SJCRH30 (cell line): ENCODE measurements around the gene BRCC3. TPM values are rescaled to one million over a fixed set of nuclear protein-coding genes. Genes with fewer than 3 reads are reported as not detected.
A peak's percentile ranks its signal among the peaks of the same experiment; 100 is the strongest.

Experiments used
- DNase-seq, 2 experiments: peaks; one replicate each; pipeline ENCODE4 v3.0.0-alpha.2; 2015 to 2020
- H3K27ac ChIP-seq: fragments of 250-450 bp; sonication (Bioruptor Pico); 2 replicates; pipeline ENCODE4 v1.5.1; 2020; ENCODE audit warnings: mild to moderate bottlenecking, moderate library complexity
- H3K27me3 ChIP-seq: fragments of 250-450 bp; sonication (Bioruptor Pico); 2 replicates; pipeline ENCODE4 v1.5.1; 2020; ENCODE audit warnings: mild to moderate bottlenecking, moderate library complexity
- H3K36me3 ChIP-seq: fragments of 250-450 bp; sonication (Bioruptor Pico); 2 replicates; pipeline ENCODE4 v1.5.1; 2020; ENCODE audit warnings: mild to moderate bottlenecking, moderate library complexity
- H3K4me1 ChIP-seq: fragments of 250-450 bp; sonication (Bioruptor Pico); 2 replicates; pipeline ENCODE4 v1.5.1; 2020; ENCODE audit warnings: mild to moderate bottlenecking, moderate library complexity
- H3K4me3 ChIP-seq: fragments of 250-450 bp; sonication (Bioruptor Pico); 2 replicates; pipeline ENCODE4 v1.5.1; 2020; ENCODE audit warnings: mild to moderate bottlenecking, moderate library complexity
- H3K9me3 ChIP-seq: fragments of 250-450 bp; sonication (Bioruptor Pico); replicated peaks from 2 replicates; pipeline ENCODE4 v1.5.1; 2020; ENCODE audit warnings: mild to moderate bottlenecking, moderate library complexity
- total RNA-seq: library from RNA; depleted of rRNA; stranded (reverse); fragments of >200 nt; shearing (Covaris generic); gene quantifications from 2 replicates; pipeline ENCODE4 v1.2.3, GENCODE V29; 2014; rRNA removed

Gene BRCC3
- 16.6 and 17.5 TPM in 2 replicates for total RNA-seq

- Histone ChIP-seq H3K9me3 (no peaks in the 10 kb centered on the region), H3K4me3 (peak within 1 kb of the TSS; percentile 80), H3K27ac (peak within 1 kb of the TSS; percentile 77), H3K36me3 (no peaks in the 10 kb centered on the region; the same call in 1 of the 2 replicates), H3K4me1 (no peaks in the 10 kb centered on the region), H3K27me3 (no peaks in the 10 kb centered on the region)
- peak; percentile 79 to 81 for DNase-seq
Observed at GRCh38 chrX:155070975-155071693, at the start of gene BRCC3, which contains the start of the genes CMC4 and MTCP1. Gene BRCC3, plus strand, starts transcription at chrX:155071508. Its CDS starts 20 bp downstream, at chrX:155071528. Gene CMC4, minus strand, starts transcription at chrX:155071136. Its CDS starts 7,113 bp downstream, at chrX:155064023. Gene MTCP1, minus strand, starts transcription at chrX:155071136. Its CDS starts 5,126 bp downstream, at chrX:155066010.

GRCh38 chrX:155022585-155022984, 48.7 kb upstream of the BRCC3 start, which contains the start of gene F8:
Gene F8, minus strand, starts transcription at chrX:155022723. Its CDS starts 171 bp downstream, at chrX:155022552.
- Histone ChIP-seq H3K27ac (no peak within 1 kb of the TSS), H3K4me3 (no peak within 1 kb of the TSS), H3K27me3 (no peaks in the 10 kb centered on the region), H3K4me1 (no peaks in the 10 kb centered on the region), H3K9me3 (no peaks in the 10 kb centered on the region), H3K36me3 (no peaks in the 10 kb centered on the region)
- DNase-seq: no peak

GRCh38 chrX:155023907-155024833, 47.1 kb upstream of the BRCC3 start:
- Histone ChIP-seq H3K27ac (no peak overlapping the region), H3K4me3 (no peak overlapping the region), H3K9me3 (no peaks in the 10 kb centered on the region), H3K27me3 (no peaks in the 10 kb centered on the region), H3K36me3 (no peaks in the 10 kb centered on the region), H3K4me1 (no peaks in the 10 kb centered on the region; the same call in 1 of the 2 replicates)
- no peak for DNase-seq

- H3K9me3 ChIP-seq: no peaks in the 10 kb centered on the region
- no peaks in the 10 kb centered on the region for H3K27me3 ChIP-seq
- H3K27ac ChIP-seq: peak overlapping the region; percentile 96
- DNase-seq: no peak
- H3K4me3 ChIP-seq: peak overlapping the region; percentile 78
- H3K36me3 ChIP-seq: no peaks in the 10 kb centered on the region
- H3K4me1 ChIP-seq: no peaks in the 10 kb centered on the region; the same call in 1 of the 2 replicates
Observed at GRCh38 chrX:155026420-155026726, 44.9 kb upstream of the BRCC3 start.

- DNase-seq: peak; percentile 92 to 94
- Histone ChIP-seq H3K27ac (peak within 1 kb of the TSS; percentile 96), H3K9me3 (no peaks in the 10 kb centered on the region), H3K36me3 (no peaks in the 10 kb centered on the region), H3K4me1 (no peaks in the 10 kb centered on the region; the same call in 1 of the 2 replicates), H3K27me3 (no peaks in the 10 kb centered on the region), H3K4me3 (peak within 1 kb of the TSS; percentile 78)
Observed at GRCh38 chrX:155026727-155027508, 44.4 kb upstream of the BRCC3 start, which contains the start of gene FUNDC2. Gene FUNDC2, plus strand, starts transcription at chrX:155026844. Its CDS starts 95 bp downstream, at chrX:155026939.

- no peaks in the 10 kb centered on the region for H3K9me3 ChIP-seq
- H3K4me3 ChIP-seq: peak overlapping the region; percentile 78
- H3K27ac ChIP-seq: peak overlapping the region; percentile 96
- H3K4me1 ChIP-seq: no peaks in the 10 kb centered on the region; the same call in 1 of the 2 replicates
- DNase-seq: peak; percentile 2 to 31
- no peaks in the 10 kb centered on the region for H3K27me3 ChIP-seq
- no peaks in the 10 kb centered on the region for H3K36me3 ChIP-seq
Observed at GRCh38 chrX:155027509-155028066, 43.7 kb upstream of the BRCC3 start.

- Histone ChIP-seq H3K27me3 (no peaks in the 10 kb centered on the region), H3K9me3 (no peaks in the 10 kb centered on the region), H3K27ac (peak overlapping the region; percentile 96), H3K36me3 (no peaks in the 10 kb centered on the region), H3K4me1 (no peaks in the 10 kb centered on the region; the same call in 1 of the 2 replicates), H3K4me3 (peak overlapping the region; percentile 78)
- peak in 1 of 2 experiments; percentile 6 for DNase-seq
Observed at GRCh38 chrX:155028129-155028528, 43.2 kb upstream of the BRCC3 start.

- Histone ChIP-seq H3K9me3 (no peaks in the 10 kb centered on the region), H3K4me1 (no peaks in the 10 kb centered on the region; the same call in 1 of the 2 replicates), H3K4me3 (no peak overlapping the region), H3K36me3 (peaks cover 4% of the 10 kb centered on the region; the same call in 1 of the 2 replicates), H3K27me3 (no peaks in the 10 kb centered on the region), H3K27ac (no peak overlapping the region)
- no peak for DNase-seq
Observed at GRCh38 chrX:155028877-155029291, 42.4 kb upstream of the BRCC3 start.

- no peaks in the 10 kb centered on the region; the same call in 1 of the 2 replicates for H3K4me1 ChIP-seq
- no peaks in the 10 kb centered on the region for H3K9me3 ChIP-seq
- no peak for DNase-seq
- H3K27ac ChIP-seq: no peak overlapping the region
- H3K36me3 ChIP-seq: peaks cover 14% of the 10 kb centered on the region; the same call in 1 of the 2 replicates
- H3K27me3 ChIP-seq: no peaks in the 10 kb centered on the region
- no peak overlapping the region for H3K4me3 ChIP-seq
Observed at GRCh38 chrX:155031657-155032056, 39.7 kb upstream of the BRCC3 start.

GRCh38 chrX:155035688-155036087, 35.6 kb upstream of the BRCC3 start:
- H3K9me3 ChIP-seq: no peaks in the 10 kb centered on the region
- DNase-seq: no peak
- no peak overlapping the region for H3K27ac ChIP-seq

GRCh38 chrX:155046129-155046810, 25.0 kb upstream of the BRCC3 start:
- no peak overlapping the region for H3K4me3 ChIP-seq
- H3K27ac ChIP-seq: no peak overlapping the region
- no peak for DNase-seq
- no peaks in the 10 kb centered on the region for H3K4me1 ChIP-seq
- H3K27me3 ChIP-seq: no peaks in the 10 kb centered on the region
- H3K36me3 ChIP-seq: no peaks in the 10 kb centered on the region
- H3K9me3 ChIP-seq: no peaks in the 10 kb centered on the region

More at GRCh38 chrX:155035688-155036087, 35.6 kb upstream of the BRCC3 start:
- no peak overlapping the region for H3K4me3 ChIP-seq
- H3K27me3 ChIP-seq: no peaks in the 10 kb centered on the region
- H3K36me3 ChIP-seq: peaks cover 14% of the 10 kb centered on the region; the same call in 1 of the 2 replicates
- no peaks in the 10 kb centered on the region for H3K4me1 ChIP-seq

GRCh38 chrX:155046811-155047528, 24.3 kb upstream of the BRCC3 start:
- DNase-seq: no peak
- H3K36me3 ChIP-seq: no peaks in the 10 kb centered on the region
- no peak overlapping the region for H3K27ac ChIP-seq

More at GRCh38 chrX:155046811-155047528, 24.3 kb upstream of the BRCC3 start:
- Histone ChIP-seq H3K4me3 (no peak overlapping the region), H3K4me1 (no peaks in the 10 kb centered on the region), H3K9me3 (no peaks in the 10 kb centered on the region), H3K27me3 (no peaks in the 10 kb centered on the region)
